ACC112 (cell line): ENCODE results near the gene NCKAP1.
A peak's percentile ranks its signal among the peaks of the same experiment; 100 is the strongest.
"Not testable (repeated sequence)": the region's sequence is repeated elsewhere in the genome, so short reads cannot be mapped to it uniquely, and the experiment has no call there.

Experiments
- H2AFZ ChIP-seq: fragments of 200-600 bp; sonication (generic); one replicate; pipeline ENCODE4 v1.6.0; 2017; ENCODE audit warnings: antibody characterized with exemption, low read length; ENCODE audit not compliant: unreplicated experiment
- H3K27ac ChIP-seq: fragments of 200-600 bp; sonication (generic); 2 replicates; pipeline ENCODE4 v1.5.1; 2014; ENCODE audit warnings: low read depth, mild to moderate bottlenecking, antibody characterized with exemption, low read length, moderate library complexity
- H3K27me3 ChIP-seq: fragments of 200-600 bp; sonication (generic); 2 replicates; pipeline ENCODE4 v1.6.1; 2014; ENCODE audit warnings: mild to moderate bottlenecking, antibody characterized with exemption, low read length, moderate library complexity, mixed read lengths; ENCODE audit not compliant: insufficient read depth
- H3K36me3 ChIP-seq: fragments of 200-600 bp; sonication (generic); 2 replicates; pipeline ENCODE4 v1.6.1; 2016; ENCODE audit warnings: mild to moderate bottlenecking, antibody characterized with exemption, low read length, moderate library complexity, mixed read lengths; ENCODE audit not compliant: insufficient read depth
- H3K4me1 ChIP-seq: fragments of 200-600 bp; sonication (generic); one replicate; pipeline ENCODE4 v1.6.1; 2016; ENCODE audit warnings: low read length, mixed read lengths; ENCODE audit not compliant: insufficient read depth, unreplicated experiment, control insufficient read depth
- H3K4me3 ChIP-seq: fragments of 200-600 bp; sonication (generic); 2 replicates; pipeline ENCODE4 v1.5.1; 2014; ENCODE audit warnings: mild to moderate bottlenecking, low read depth, low read length
- H3K79me2 ChIP-seq: fragments of 200-600 bp; sonication (generic); one replicate; pipeline ENCODE4 v1.6.0; 2016; ENCODE audit warnings: low read length; ENCODE audit not compliant: control insufficient read depth, unreplicated experiment, insufficient read depth

Gene NCKAP1

DNA sequence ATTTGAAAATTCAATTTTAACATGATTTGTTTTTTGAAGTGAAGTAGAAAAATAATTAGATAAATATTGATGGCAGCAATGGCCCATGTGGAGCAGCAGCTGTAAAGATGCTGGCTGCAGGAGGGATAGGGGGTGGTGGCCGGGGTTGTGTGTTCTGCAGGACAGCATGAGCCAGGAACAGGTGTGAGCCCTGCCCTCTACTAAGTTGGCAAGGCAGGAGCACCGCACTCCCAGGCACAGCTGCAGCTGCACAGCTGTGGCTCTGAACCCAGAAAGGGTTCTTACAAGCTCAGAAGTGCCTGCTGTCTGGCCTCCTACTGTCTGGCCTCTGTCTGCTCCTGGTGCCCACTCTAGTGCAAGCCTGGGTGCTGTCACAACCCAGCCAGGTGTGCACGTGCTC, 30.3 kb upstream of the NCKAP1 start:
- Histone ChIP-seq H3K27me3 (no peaks in the 10 kb centered on the region), H2AFZ (no peak overlapping the region), H3K4me3 (no peak overlapping the region), H3K4me1 (no peaks in the 10 kb centered on the region), H3K27ac (no peak overlapping the region), H3K79me2 (no peaks in the 10 kb centered on the region), H3K36me3 (no peaks in the 10 kb centered on the region)

DNA sequence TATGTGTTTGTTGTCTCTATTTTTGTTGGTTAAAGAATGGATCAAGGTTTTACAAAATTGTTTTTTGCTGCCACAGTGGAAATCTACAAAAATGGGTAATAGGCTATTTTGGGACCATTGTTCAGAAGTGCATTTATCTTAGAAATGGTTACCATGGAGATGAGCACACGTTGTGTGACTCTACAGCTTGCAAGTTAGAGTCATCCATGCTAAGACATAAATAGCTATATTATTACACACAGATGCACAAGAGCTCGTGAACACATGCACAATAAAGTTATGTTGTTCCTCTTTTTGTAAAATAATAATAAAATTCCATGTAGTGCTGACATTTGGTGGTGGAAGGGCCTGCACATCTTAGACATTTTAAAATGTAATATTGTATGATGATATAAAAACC, 24.8 kb upstream of the NCKAP1 start:
- Histone ChIP-seq H3K79me2 (no peaks in the 10 kb centered on the region), H3K4me3 (no peak overlapping the region), H2AFZ (no peak overlapping the region), H3K36me3 (no peaks in the 10 kb centered on the region), H3K4me1 (peaks cover 18% of the 10 kb centered on the region), H3K27me3 (no peaks in the 10 kb centered on the region), H3K27ac (no peak overlapping the region)

DNA sequence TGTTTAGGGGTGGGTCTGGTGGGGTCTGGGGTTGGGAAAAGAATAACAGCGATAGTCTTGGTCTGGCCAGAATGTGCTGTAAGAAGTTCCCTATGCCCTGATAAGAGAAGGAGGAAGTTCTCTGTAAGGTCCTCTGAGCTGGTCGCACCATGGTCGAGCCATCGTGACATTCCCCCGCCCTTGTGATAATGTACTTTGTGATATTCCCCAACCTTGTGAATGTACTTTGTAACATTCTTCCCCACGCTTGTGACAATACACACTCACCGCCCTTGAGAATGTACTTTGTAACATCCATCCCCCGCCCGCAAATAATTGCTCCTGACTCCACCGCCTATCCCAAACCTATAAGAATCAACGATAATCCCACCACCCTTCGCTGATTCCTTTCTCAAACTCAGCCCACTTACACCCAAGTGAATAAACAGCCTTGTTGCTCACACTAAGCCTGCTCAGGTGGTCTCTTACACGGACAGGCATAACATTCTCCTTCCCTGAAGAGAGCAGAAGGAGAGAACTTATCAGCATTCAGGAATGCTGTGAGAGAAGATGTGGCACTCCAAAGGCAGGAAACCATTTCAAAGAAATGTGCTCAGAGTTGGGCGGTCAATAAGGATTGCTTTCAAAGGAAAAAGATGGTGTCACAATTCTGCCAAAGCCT, 22.4 kb upstream of the NCKAP1 start:
- Histone ChIP-seq H3K27me3 (no peaks in the 10 kb centered on the region), H3K4me1 (peaks cover 18% of the 10 kb centered on the region), H2AFZ (no peak overlapping the region), H3K36me3 (no peaks in the 10 kb centered on the region), H3K79me2 (no peaks in the 10 kb centered on the region), H3K4me3 (no peak overlapping the region), H3K27ac (no peak overlapping the region)

DNA sequence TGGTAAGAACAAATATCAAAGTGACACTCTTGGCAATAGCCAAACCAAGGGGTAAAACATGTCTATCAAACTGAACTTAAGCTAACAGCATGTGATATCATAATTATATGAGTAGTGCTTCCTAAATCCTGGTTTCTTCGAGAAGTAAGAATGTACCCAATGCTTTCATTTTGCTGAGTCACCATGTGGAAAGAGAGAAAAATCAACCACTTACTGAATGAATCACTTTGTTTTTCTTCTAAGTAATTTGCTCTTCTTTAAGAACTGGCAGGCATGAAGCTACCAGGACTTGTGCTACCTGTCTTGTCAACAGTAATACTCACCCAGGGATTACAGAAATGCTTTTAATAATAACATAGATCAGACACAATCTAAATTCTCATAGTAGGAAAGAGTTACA, 21.3 kb upstream of the NCKAP1 start:
- Histone ChIP-seq H3K27ac (peak overlapping the region; percentile 67), H3K4me3 (no peak overlapping the region), H3K79me2 (no peaks in the 10 kb centered on the region), H2AFZ (peak overlapping the region; percentile 4), H3K4me1 (peaks cover 18% of the 10 kb centered on the region), H3K36me3 (no peaks in the 10 kb centered on the region), H3K27me3 (no peaks in the 10 kb centered on the region)

DNA sequence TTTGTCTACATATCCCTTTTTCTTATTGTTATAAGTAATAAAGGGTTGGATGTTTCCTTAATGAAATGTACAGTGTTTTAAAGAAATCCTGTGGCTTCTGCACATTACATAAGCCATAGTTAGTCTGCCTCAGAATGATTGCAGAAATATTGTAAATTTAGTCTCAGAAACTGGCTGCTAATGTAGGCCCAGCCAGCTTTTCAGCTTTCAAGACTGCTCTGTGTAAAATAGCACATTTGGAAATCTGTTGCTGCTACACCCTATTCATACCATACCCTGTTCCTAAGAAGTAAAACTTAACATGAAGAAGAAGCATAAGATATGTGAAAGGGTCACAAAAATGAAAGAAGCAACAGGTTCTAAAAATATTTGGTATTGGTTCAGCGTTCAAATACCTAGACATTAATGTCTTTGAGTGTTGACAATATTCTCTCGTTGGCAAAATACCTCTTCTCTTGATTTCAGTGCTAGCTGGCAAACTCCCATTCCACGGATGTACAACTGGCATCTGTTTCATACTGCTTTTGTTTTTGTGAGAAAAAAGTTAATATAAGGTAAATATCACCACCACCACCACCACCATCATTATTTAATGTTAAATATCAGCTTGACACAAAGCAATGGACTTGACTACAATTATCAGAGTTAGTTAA, 19.2 kb upstream of the NCKAP1 start:
- Histone ChIP-seq H3K27me3 (no peaks in the 10 kb centered on the region), H3K36me3 (no peaks in the 10 kb centered on the region), H3K4me1 (peaks cover 11% of the 10 kb centered on the region), H2AFZ (peak overlapping the region; percentile 83), H3K79me2 (no peaks in the 10 kb centered on the region), H3K27ac (no peak overlapping the region), H3K4me3 (no peak overlapping the region)

DNA sequence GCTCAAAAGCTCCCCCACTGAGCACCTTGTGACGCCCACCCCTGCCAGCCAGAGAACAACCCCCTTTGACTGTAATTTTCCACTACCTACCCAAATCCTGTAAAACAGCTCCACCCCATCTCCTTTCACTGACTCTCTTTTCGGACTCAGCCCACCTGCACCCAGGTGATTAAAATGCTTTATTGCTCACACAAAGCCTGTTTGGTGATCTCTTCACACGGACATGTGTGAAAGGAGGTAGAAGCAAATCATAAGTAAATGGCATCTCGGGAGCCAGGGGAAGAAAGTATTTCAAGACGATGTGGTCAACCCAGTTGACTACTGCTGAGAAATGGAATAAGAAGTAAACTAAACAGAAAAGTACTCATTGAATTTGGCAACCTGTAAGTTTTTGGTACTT, 11.2 kb upstream of the NCKAP1 start:
- Histone ChIP-seq H3K36me3 (no peaks in the 10 kb centered on the region), H3K4me1 (no peaks in the 10 kb centered on the region), H3K27me3 (0 out of 2 replicates have a peak, but pooled peaks cover 2% of the 10 kb centered on the region), H3K27ac (no peak overlapping the region), H3K79me2 (no peaks in the 10 kb centered on the region), H2AFZ (no peak overlapping the region), H3K4me3 (no peak overlapping the region)

DNA sequence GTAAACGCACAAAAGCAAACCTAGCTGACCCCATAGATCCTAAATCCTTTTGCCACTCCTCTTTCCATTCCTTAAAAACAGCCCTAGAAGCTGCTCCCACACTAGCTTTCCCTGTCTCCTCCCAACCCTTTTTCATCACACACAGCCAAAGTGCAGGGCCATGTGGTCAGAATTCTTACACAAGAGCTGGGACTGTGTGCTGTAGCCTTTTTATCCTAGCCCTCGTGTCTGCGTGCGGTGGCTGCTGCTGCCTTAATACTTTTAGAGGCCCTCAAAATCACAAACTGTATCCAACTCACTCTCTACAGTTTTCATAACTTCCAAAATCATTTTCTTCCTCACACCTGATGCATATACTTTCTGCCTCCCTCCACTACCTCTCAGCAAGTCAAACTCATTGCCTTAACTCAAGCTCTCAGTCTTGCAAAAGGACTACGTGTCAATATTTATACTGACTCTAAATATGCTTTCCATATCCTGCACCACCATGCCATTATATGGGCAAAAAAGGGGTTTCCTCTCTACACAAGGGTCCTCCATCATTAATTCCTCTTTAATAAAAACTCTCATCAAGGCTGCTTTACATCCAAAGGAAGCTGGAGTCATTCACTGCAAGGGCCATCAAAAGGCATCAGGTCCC, 9.3 kb upstream of the NCKAP1 start:
- not testable (repeated sequence) for H3K4me3 ChIP-seq, H3K36me3 ChIP-seq, H3K27me3 ChIP-seq

DNA sequence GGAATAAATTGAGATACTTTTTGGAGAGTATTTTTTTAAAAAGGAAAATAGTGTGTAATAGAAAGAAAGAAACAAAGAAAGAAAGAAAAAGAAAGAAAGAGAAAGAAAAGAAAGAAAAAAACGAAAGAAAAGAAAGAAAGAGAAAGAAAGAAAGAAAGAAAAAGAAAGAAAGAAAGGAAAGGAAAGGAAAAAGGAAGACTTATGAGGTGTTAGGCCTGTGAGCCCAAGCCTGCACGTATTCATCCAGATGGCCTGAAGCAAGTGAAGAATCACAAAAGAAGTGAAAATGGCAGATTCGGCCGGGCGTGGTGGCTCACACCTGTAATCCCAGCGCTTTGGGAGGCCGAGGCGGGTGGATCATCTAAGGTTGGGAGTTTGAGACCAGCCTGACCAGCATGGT, 5.3 kb upstream of the NCKAP1 start:
- not testable (repeated sequence) for H3K27me3 ChIP-seq, H3K27ac ChIP-seq, H3K79me2 ChIP-seq, H3K36me3 ChIP-seq, H3K4me3 ChIP-seq, H2AFZ ChIP-seq, H3K4me1 ChIP-seq

More for the DNA sequence above, 9.3 kb upstream of the NCKAP1 start:
- H3K79me2 ChIP-seq, H3K4me1 ChIP-seq, H3K27ac ChIP-seq, H2AFZ ChIP-seq: not testable (repeated sequence)

DNA sequence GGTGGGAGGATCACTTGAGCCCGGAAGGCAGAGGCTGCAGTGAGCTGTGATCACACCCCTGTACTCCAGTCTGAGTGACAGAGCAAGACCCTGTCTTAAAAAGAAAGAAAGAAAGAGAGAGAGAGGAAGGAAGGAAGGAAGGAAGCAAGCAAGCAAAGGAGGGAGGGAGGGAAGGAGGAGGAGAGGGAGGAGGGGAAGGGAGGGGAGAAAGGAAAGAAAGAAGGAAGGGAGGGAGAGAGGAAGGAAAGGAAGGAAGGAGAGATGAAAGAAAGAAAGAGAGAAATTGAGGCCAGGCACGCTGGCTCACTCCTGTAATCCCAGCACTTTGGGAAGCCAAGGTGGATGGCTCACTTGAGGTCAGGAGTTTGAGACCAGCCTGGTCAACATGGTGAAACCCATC, 2.3 kb upstream of the NCKAP1 start:
- Histone ChIP-seq H3K27ac (no peak overlapping the region), H3K4me1 (peaks cover 5% of the 10 kb centered on the region), H3K4me3 (no peak overlapping the region), H2AFZ (no peak overlapping the region), H3K36me3 (no peaks in the 10 kb centered on the region), H3K79me2 (peaks cover 26% of the 10 kb centered on the region), H3K27me3 (no peaks in the 10 kb centered on the region)

DNA sequence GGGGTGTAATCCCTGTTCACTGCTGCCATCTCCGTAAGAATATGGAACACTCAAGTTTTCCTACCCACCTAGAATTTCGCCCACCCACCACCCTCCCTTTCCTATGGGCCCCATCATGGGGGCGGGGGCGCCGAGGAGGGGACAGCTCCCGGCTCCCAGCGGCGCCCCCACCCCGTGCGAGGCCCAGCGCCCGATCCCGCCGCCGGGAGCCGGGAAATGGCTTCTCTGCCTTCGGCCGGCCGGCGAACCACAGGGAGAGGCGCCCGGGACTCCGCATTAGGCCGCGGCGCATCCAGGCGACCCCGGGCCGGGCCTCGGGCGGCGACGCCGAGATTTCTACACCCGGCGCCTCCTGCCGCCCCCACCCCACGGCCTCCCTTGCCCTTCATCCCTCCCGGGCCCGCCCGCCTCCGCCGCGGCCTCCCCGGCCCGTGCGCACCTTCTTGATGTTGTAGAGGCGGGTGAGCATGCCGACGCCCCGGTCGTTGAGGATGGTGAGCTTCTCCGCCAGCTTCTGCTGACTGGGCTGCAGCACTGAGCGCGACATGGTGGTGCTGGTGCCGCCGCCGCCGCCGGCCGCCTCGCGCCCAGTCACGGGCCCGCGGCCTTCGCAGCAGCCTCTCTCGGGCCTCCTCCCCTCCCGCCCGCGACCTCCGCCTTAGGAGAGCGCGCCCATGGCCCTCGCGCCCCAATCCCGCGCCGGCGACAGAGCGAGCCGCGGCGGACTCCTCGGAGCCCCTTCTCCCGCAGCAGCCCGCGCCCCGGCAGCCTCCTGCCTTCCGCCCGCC, 510 bp downstream of the NCKAP1 start:
- Histone ChIP-seq H3K79me2 (peaks cover 54% of the 10 kb centered on the region), H3K4me3 (peak overlapping the region; percentile 94)

More for the DNA sequence above, 510 bp downstream of the NCKAP1 start:
- H3K36me3 ChIP-seq, result no peaks in the 10 kb centered on the region
- H3K27me3 ChIP-seq, result no peaks in the 10 kb centered on the region
- H3K27ac ChIP-seq, result peak overlapping the region; percentile 88
- H2AFZ ChIP-seq, result peak overlapping the region; percentile 61
- peaks cover 33% of the 10 kb centered on the region for H3K4me1 ChIP-seq
